KOPT-K1 (cell line): ENCODE results near the gene IMMP2L.

Experiments used
- H3K27ac ChIP-seq: fragments of 200-600 bp; sonication (generic); 2 replicates; pipeline ENCODE4 v1.5.1; 2016; ENCODE audit warnings: antibody characterized with exemption, mild to moderate bottlenecking, low read depth, low read length; ENCODE audit not compliant: poor library complexity, severe bottlenecking
- H3K36me3 ChIP-seq: fragments of 200-600 bp; sonication (generic); 2 replicates; pipeline ENCODE4 v1.5.1; 2017; ENCODE audit warnings: antibody characterized with exemption, mild to moderate bottlenecking, low read length, moderate library complexity; ENCODE audit not compliant: insufficient read depth
- H3K9me3 ChIP-seq: fragments of 200-600 bp; sonication (generic); 2 replicates; pipeline ENCODE4 v1.5.1; 2017; ENCODE audit warnings: antibody characterized with exemption, low read length, mild to moderate bottlenecking; ENCODE audit not compliant: insufficient read depth, poor library complexity, severe bottlenecking

IMMP2L gene

DNA sequence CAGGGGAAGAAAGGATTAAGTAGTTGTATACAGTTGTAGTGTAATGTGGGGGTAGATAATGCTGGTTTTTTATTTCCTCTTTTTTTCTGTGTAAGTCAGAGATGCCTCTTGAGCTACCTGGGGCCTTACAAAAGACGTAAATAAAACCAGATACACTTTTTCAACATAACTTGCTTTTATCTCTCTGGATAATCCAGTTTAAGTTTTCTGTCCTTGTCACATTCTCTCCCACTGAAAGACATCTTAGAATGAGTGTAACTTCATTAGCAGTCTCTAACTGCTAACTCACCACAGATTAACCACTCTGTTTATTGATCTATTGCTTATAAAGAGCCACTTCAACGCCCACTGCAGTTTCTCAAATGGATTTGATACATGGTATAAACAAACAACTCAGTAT lies 535.5 kb downstream of the IMMP2L start:
- no peaks in the 10 kb centered on the region for H3K36me3 ChIP-seq
- peak overlapping the region; percentile 94 for H3K27ac ChIP-seq
- H3K9me3 ChIP-seq: peaks cover 4% of the 10 kb centered on the region

DNA sequence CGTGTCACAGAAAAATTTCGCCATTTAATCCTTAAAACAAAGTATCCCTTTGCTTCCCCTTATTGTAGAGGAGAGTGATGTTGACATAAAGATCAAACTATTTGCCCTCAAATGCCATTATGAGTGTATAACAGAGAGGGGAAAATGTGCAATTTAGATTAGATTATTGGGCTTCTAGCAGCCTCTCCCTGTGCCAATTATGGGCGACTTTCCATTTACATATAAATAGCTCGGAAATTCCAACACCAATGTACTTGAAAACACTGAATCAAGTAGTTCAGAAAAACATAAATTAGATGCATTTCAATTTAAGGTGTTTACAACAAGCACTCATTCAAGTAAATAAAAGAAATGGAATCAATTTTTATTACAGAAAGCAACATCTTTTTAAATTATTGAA lies 535.9 kb downstream of the IMMP2L start:
- H3K27ac ChIP-seq: peak overlapping the region; percentile 94
- peaks cover 9% of the 10 kb centered on the region for H3K9me3 ChIP-seq
- H3K36me3 ChIP-seq: no peaks in the 10 kb centered on the region

DNA sequence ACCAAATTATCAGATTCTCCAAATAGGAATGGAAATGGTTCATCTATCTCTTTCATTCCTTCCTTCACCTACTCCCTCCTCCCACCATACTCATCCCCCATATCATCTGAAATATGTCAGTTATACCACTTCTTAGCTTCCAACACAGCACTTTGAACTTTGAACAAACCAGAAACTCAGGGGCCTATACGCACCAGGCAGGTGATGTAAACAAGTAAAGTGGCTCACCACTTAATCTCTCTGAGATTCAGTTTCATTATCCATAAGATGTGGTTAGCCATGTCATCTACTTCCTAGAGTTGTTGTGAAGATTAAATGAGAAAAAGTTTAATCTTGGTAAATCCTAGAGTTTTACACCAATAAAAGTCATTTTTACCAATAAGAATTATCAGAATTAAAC lies 537.3 kb downstream of the IMMP2L start:
- Histone ChIP-seq H3K9me3 (peaks cover 15% of the 10 kb centered on the region), H3K27ac (peak overlapping the region; percentile 94), H3K36me3 (no peaks in the 10 kb centered on the region)

DNA sequence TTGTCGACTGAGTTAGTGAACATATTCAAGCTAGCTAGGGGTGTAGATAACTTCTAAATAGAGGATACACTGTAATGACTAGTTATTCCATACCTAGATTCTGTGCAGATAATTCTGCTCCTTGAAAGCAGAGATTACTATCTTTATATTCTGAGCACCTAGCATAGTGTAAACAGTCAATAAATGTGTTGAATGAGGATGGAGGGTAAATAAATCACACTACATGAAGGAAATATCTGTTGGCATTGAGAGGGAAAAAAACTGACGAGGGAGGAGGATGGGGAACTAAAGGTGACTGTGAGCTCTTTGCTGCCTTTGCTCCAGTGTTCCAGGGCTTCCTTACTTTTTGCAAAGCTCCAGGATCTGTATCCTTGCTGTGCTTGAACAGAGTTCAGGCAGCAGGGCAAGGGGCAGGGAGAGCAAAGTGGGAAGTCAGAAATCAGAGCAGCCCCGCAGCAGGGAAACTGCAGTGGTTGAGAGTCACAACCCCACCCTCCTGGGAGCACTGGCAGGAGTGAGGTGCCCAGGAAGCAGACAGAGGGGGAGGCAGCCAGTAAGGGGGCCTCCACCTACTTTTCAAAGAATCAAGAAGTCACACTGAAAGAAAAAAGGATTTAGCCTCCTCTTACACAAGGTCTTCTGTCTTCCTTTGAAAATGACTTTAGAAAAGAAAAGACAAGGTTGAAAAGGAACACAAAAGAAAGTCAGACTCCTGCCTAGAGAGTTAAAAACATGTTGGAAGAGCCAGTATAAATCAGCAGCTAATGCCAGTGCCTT lies 543.1 kb downstream of the IMMP2L start:
- no peaks in the 10 kb centered on the region for H3K36me3 ChIP-seq
- H3K27ac ChIP-seq: peak overlapping the region; percentile 57
- H3K9me3 ChIP-seq: peaks cover 15% of the 10 kb centered on the region

DNA sequence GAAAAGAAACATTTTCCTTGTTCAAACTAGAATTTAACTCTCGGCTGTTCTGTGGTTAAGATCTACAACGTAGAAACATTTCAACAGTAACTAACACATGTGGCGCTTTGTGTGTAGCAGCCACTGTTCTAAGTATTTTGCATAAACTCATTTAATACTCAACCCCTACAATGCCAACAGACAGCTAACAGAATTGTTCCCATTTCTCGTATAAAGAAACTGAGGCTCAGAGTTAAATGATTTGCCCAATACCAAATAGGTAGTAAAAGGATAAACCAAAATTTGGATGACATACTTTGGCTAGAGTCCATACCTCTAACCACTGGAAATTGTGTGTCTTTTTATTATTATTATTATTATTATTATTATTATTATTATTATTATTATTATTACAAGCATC lies 543.8 kb downstream of the IMMP2L start:
- H3K36me3 ChIP-seq: no peaks in the 10 kb centered on the region
- peaks cover 15% of the 10 kb centered on the region for H3K9me3 ChIP-seq
- H3K27ac ChIP-seq: peak overlapping the region; percentile 42

DNA sequence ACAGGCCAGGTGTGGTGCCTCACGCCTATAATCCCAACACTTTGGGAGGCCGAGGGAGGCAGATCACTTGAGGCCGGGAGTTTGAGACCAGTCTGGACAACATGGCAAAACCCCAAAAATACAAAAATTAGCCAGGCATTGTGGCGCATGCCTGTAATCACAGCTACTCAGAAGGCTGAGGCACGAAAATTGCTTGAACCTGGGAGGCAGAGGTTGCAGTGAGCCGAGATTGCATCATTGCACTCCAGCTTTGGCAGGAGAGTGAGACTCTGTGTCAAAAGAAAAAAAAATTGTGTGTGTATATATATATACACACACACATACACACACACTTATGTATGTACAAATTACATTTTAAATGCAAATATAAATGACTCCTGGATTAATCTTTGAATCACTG lies 548.2 kb downstream of the IMMP2L start:
- H3K27ac ChIP-seq: peak overlapping the region; percentile 72
- H3K9me3 ChIP-seq: no peaks in the 10 kb centered on the region

DNA sequence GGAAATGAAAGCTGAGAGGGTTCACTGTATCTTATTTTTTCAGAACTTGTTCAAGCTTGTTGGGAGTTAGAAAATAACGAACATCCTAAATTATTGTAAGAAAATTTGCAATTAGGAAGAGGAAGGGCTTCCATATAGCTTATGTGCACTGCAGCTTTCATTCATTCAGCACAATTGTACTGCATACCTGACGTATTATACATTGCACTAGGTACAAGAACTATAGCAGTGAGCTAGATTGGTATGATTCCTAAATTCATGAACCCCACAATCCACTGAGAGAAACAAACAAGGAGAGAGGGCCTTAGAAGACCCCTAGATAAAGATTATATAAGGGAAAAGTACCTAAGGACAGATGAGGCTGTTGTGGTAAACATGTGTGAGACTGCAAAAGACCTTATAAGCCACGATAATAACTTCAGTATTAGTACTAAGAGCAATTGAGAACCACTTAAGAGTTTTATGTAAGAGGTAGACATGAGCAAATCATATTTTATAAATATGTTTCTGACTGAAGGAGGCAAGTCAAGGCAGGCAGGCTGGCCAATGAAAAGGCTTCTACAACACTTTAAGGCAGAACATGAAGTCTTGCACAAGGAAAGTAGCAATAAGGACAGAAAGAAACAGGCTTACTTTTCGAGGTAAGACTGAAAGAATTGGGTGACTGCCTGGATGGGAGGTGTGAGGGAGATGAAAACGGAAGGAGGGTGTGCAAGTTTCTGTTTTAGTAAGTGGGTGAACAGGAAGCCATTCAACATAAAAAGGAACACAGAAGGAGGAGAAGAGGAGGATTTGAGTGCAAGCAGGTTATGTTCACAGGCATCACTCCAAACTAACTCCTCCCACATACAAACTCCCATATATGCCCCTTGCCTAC lies 549.3 kb downstream of the IMMP2L start:
- Histone ChIP-seq H3K27ac (peak overlapping the region; percentile 72), H3K36me3 (no peaks in the 10 kb centered on the region), H3K9me3 (no peaks in the 10 kb centered on the region)

More for the DNA sequence above, 548.2 kb downstream of the IMMP2L start:
- H3K36me3 ChIP-seq: no peaks in the 10 kb centered on the region

DNA sequence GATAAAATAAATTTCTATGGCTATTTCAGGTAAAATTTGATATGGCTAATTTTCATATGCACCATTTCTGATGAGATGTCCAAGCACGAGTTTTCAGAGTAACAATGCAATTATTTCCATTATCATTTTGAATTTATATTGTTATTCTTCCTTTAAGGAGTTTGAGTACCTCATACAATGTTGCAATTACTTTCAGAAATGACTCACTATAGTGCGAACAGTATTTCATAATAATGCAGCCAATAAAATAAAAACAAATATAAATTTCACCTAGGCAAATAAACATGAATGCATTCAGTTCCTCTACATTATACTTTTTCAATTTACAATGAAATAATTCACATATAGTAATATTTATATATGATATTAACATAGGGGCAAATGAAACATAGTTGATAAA lies 550.1 kb downstream of the IMMP2L start:
- H3K9me3 ChIP-seq: no peaks in the 10 kb centered on the region
- no peaks in the 10 kb centered on the region for H3K36me3 ChIP-seq
- H3K27ac ChIP-seq: no peak overlapping the region

DNA sequence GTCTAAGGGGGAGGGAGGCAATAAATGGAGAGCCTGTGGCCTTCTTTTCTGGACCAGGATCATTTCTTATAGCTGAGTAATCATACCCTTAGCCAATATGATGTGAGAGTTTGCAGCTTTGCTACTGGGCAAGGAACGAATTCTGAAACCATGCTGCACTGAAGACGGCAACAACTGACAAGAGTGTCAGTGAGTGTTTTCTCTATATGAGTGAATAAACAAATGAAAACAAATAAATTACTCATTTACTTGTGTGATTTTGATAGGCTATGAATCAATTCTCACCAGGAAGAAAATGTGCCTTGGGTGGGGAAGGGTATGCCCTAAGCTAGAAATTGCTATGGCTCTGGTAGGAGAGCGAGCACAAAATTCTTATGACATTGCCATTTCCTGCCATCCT lies 550.8 kb downstream of the IMMP2L start:
- Histone ChIP-seq H3K9me3 (no peaks in the 10 kb centered on the region), H3K36me3 (no peaks in the 10 kb centered on the region), H3K27ac (peak overlapping the region; percentile 2)

DNA sequence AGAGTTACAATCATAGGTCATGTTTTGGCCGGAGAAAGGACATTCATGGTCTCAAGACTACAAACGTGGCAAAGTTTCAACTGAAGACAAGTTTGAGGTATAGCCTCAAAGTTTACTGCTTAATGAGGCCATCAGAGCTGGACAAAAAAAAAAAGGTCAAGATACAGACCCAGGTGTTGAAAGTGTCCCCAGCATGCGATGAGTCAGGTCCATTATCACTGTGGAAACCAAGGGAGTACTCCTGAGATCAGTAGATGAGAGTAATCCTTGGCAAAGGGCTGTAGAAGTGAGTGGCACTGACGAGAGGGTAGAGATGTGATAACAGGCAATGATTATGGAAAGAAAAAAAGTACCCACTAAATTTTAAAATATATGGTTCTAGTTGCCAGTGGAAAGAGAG lies 551.5 kb downstream of the IMMP2L start:
- H3K36me3 ChIP-seq: no peaks in the 10 kb centered on the region
- H3K27ac ChIP-seq: no peak overlapping the region
- no peaks in the 10 kb centered on the region for H3K9me3 ChIP-seq

DNA sequence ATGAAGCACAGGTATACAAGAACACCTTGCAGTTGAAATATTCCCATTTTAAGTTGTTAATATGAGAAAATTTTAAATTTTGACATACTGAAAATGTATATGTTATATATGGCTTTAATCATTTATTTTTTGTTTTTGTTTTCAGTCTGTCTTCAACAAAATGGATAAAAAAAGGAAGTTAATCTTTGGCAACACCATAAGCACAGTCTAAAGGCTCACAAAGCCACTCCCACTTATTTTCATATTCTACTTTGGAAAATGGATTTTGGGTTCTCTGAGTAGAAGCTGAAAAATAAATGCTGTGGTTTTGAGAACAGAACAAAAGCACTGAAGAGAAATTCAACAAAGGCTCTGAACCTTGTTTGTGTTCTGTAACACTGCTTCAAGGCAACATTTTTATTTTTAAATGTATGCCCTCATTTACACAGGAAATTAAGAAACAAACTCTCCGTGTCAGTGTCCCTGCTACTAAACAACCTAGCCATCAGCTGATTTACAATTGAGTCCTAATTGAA lies 552.7 kb downstream of the IMMP2L start:
- H3K9me3 ChIP-seq: no peaks in the 10 kb centered on the region
- peak overlapping the region; percentile 39 for H3K27ac ChIP-seq

DNA sequence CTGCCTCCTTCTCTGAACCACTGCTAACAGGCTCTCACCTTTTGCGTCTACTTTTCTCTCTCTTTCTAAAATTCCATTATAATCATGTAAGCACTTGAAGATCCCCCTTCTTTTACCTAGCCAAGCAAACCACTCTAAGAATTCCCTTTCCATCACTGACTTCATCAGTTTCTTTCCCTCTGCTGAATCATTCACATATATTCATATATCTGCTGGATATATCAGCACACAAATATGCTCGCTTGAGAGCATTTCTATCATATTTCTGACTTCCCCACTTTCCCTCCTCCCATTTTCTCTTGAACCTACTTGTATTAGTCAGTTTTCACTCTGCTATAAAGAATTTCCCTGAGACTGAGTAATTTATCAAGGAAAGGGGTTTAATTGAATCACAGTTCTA lies 555.6 kb downstream of the IMMP2L start:
- no peak overlapping the region for H3K27ac ChIP-seq
- H3K9me3 ChIP-seq: no peaks in the 10 kb centered on the region
- no peaks in the 10 kb centered on the region for H3K36me3 ChIP-seq

More for the DNA sequence above, 552.7 kb downstream of the IMMP2L start:
- H3K36me3 ChIP-seq: no peaks in the 10 kb centered on the region

DNA sequence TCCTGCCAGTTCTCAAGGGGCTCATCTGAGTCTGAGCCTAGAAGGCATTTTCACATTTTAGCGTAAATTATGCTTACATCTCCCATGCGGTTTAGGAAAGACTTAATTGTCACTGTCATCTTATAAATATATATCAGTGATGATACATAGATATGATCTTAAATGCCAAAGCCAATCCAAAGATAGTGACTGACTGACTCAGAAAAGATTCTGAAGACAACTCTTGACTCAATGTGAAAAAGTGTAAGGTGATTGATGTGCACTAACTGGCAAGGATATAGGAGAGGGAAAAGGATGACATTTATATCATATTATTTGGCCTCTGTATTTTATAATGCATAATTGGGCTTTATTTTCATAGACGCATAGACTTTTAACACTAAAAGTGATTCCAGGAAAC lies 556.3 kb downstream of the IMMP2L start:
- Histone ChIP-seq H3K36me3 (no peaks in the 10 kb centered on the region), H3K9me3 (no peaks in the 10 kb centered on the region), H3K27ac (no peak overlapping the region)

DNA sequence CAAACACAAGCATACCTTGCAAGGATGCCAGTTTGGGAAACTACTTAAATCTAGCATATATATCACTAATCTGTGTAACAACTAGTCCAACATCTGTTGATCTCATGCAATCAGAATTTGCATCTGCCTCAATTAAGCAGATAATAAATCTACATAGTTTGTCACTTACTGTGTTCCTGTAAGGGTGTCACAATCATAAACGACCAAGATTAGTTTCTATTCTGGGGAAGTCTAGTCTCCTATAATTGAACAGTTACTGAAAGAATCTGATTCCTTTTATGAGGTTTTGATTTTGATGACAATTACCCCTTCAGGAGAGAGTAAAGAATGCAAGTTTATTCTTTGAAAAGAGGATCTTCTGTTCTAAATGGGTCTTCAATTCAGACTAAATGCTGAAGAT lies 556.8 kb downstream of the IMMP2L start:
- H3K36me3 ChIP-seq: no peaks in the 10 kb centered on the region
- no peak overlapping the region for H3K27ac ChIP-seq
- no peaks in the 10 kb centered on the region for H3K9me3 ChIP-seq

DNA sequence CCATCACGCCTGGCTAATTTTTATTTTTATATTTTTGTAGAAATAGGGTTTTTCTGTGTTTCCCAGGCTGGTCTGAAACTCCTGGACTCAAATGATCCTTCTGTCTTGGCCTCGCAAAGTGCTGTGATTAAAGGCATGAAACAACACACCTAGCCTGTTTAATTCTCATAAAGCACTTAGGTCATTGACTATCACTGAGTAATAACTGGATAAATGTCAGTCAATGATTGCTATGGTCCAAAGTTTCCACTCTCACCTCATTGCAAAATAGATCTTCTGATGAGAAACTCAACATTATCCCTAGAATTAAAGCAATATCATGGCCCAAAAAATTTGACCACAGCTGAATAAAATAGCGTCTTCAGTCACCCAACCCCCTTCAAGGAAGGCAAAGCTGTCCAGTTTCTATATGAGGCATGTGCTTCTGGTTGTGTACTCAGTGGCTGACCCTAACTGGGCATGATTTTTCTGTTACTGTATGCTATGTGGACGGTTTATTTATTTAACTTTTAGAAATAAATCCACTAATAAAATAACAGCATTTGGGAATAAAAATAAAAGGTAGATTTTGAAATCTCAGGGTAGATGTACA lies 557.9 kb downstream of the IMMP2L start:
- Histone ChIP-seq H3K9me3 (no peaks in the 10 kb centered on the region), H3K27ac (no peak overlapping the region), H3K36me3 (no peaks in the 10 kb centered on the region)
